Glomerular endothelial cell (primary cell): ENCODE data around the gene GFRA1. TPM values are rescaled to one million over a fixed set of nuclear protein-coding genes. Genes with fewer than 3 reads are reported as not detected.
A peak's percentile ranks its signal among the peaks of the same experiment; 100 is the strongest.

ENCODE experiments used
- DNase-seq: peaks from one replicate; pipeline ENCODE4 v3.0.0-alpha.2; 2011; ENCODE audit warnings: low read depth, low spot score; ENCODE audit errors: extremely low read depth
- total RNA-seq: library from RNA; depleted of rRNA; stranded (reverse); fragments of >200 nt; gene quantifications from 2 replicates; pipeline ENCODE4 v1.2.3, GENCODE V29; 2015

GFRA1 gene
- total RNA-seq, result 0.99 and 5.6 TPM in 2 replicates

DNA sequence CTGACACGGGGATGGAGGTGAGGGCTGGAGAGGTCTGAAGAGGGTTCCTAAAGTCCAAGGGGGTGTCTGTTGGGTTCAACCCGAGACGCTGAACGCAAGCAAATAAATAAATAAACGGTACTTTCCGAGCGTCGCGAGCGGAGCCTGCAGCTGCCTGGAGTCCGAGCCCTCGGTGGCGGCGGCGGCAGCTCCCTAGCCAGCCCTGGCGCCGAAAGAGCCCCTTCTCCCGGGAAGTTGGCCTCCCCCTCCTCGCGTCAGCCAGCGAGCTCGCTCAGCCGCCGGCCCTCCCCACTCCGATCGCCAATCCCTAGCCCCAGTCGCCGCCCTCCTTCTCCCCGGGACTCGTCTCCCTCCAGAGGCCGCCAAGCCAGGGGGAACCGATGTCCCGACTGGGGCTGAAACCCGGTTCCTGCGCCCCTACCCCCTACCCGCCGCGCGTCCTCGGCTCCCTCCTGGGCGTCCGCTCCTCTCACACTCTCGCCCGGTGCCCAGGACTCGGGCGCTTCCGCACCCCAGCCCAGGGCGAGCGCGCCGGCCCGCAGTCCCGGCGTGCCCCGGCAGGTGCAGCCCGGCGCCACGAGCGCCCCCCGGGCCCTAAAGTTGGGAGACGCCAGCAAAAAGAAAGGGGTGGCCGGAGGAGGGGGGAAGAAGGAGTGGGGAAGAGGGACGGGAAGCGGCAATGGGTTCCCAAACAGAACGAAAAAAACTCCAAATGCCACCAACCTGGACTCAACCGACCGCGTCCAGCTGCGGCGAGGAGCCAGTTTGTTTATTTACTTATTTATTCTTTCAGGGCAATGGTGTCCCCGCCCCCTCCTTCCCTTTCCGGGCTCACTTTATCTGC, at the start of gene GFRA1:
GFRA1 (minus strand) TSS at position 767 of the 844 bp plus-strand sequence. CDS start 1,177 bp downstream, outside the sequence.
- no peak for DNase-seq

DNA sequence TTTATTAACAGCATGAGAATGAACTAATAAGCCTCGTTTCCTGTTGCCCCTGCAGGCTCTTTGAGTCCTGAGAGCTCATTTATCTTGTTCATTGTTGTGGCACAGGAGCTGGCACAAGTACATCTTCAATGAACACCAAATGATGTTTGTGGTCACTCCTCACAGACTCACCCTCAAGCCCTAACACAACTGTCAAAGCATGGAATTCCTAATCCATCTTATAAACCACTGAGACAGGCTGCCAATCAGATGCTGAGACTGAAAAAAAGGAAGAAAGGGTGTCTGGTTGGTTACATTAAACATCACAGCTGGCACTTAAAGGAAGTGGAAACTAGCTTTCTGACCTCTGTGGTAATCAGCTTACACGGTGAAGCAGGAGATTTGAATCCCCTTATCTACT, 43.5 kb upstream of the GFRA1 start:
- DNase-seq, result no peak

GRCh38 chr10:116312548-116312947, 39.5 kb upstream of the GFRA1 start:
- DNase-seq, result no peak

DNA sequence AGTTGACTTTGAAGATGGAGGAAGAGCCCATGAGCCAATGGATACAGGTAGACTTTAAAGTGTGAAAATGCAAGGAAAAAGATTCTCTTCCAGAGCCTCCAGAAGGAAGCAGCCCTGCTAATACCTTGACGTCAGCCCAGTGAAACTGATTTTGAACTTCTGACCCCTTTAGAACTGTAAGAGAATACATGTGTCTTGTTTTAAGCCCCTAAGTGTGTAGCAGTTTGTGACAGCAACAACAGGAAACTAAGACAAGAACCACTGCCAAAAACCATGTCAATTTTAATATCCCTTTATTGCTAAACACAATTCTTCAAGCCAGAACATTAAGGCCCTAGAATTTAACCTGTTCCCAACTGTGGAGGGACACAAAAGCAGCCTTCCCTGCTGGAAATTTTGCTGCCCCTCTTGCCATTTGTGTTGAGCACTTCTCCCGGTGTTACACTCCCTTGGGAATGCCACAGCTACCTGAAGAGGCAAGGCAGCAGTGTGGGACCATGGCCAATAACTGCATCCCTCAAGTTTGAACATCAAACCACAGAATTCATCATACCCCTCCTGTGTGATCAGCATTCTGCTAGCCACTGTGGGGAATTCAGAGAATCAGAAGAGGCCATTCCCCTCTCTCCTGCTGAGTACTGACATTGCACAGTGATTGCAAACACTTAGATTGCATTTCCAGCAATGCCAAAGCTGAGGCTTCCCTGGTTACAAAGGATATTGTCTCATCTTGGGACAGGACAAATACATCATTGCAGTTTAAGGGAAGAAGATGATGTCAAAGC, 38.9 kb upstream of the GFRA1 start:
- no peak for DNase-seq

DNA sequence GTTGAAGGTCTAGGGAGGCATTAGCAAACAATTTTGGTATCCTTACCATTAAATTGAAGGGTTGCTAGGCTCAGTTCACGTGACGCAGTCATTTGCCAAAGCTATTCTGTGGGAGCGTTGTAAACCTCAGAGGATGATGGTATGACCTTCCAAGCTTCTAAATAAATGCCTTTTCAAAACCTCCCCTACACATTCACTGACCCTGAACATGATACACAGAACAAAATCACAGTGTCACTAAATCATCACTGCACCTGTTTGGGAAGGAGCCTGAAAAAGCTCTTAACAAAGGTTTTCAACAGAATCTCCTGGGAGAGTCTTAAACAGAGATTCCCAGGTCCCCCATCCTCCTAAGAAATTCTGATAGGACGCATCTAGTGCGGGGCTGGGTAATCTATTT, 38.0 kb upstream of the GFRA1 start:
- DNase-seq, result no peak

DNA sequence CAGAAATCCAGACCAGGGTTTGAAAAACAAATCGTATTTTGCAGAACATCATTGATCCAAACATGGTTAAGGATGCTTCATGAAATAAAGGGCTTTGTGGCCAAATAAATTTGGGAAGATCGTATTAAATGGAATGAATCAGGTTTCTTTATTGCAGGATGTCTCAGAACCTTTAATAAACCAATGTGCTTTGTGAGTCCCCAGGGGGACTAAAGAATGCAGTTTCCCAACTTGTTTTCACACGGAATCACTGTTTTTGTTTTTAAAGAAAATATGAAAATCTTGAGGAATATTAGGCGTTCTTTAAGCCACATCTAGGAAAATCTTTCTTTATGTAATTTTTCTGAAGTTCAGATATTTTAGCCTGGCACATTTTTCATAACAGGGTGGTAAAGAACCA, 34.4 kb upstream of the GFRA1 start:
- DNase-seq, result no peak

- no peak for DNase-seq
These were observed 33.8 kb upstream of the GFRA1 start for GRCh38 chr10:116306847-116307246.

GRCh38 chr10:116304923-116305322, 31.9 kb upstream of the GFRA1 start:
- no peak for DNase-seq

DNA sequence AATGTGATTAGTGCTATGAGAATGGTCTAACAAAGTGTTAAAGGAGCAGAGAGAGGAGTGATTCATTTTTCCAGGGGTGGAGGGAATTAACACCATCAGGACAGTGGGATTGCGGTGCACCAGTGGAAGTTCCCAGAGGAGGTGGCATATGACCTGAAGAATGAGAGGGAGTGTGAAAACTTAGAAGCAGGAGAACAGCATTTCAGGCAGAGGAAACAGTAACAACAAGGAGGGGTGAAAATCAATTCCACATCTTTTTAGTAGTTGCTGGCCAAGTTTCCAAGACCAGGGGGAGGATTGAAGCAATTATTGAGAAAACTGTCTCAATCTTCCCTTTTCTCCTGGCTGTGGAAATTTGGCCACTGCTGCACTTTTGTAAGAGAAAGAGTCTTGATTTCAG, 27.5 kb upstream of the GFRA1 start:
- no peak for DNase-seq

DNA sequence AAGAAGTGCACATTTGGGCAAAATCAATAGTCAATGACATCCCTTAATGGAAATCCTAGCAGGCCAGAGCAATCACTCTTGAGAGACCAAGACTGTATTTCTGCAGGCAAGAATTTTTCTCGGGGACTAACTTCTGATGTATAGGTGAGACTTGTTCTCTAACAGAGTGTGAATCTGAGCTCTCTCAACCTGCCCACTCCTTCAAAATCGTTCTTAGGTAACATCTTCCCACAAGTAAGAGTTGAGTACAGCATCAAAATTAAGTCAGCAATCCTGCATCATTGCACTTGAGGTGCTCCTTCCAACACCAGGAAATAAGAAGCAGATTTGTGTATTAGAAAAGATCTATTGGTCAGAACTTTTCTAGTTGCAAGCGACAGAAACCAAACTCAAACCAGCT, 25.6 kb upstream of the GFRA1 start:
- no peak for DNase-seq

- DNase-seq, result no peak
These were observed 23.3 kb upstream of the GFRA1 start for GRCh38 chr10:116296291-116296721.

DNA sequence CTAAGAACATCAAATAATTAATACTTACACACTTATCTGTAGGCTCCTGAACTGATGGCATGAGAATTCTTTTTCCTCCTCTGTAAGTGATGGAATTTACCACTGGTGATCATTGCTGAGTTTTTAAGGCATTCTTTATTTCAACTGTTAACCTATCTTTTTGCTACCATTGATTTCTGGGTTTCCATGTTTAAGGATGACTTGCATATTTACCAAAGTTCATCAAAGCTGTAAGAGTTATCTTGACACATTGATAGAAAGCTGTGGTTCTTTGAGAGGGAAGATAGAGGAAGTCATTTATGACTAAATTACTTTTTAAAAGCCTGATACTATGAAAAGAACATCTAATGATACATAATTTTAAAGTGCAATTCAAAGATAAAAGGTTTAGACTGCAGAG, 19.5 kb upstream of the GFRA1 start:
- DNase-seq, result no peak

DNA sequence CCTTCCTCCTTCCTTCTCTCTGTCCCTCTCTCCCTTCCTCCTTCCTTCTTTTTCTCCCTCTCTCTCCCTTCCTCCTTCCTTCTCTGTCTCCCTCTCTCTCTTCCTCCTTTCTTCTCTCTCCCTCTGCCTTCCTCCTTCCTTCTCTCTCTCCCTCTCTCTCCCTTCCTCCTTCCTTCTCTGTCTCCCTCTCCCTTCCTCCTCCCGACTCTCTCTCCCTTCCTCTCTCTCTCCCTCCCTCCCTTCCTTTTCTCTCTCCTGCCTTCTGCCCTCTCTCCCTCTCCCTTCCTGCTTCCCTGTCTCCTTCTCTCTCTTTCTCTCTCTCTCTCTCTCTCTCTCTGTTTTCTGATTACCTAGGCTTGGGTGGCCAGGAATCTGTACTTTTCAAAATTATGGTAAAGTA, 16.6 kb upstream of the GFRA1 start:
- DNase-seq, result no peak

DNA sequence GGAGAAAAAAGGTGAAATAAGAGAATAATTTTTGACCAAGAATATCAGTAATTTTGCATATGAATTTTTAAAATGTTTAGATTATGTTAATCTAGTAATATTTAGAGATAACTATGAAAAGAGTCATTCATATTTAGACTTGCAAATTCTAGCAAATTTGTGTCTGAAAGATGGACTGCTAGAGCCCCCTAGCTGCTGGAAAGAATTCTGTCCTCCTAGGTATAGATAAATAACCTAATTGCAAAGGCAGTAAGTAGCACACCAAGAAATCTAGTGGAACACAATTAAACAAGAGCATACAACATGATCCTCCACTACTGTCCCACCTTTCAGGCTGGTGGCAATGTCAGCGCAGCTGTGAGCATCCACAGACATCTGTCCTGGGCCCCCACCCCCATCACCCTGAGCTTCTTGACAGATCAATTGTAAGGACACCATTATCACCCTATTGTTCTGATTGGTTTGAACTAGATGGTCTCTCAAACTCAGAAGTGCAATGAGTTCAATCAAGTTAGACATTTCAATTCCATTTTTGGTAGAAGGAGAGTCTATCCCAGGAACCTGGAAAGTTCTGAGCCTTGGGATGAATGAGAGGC, 15.0 kb upstream of the GFRA1 start:
- DNase-seq, result peak; percentile 2

- no peak for DNase-seq
These were observed 13.7 kb upstream of the GFRA1 start for GRCh38 chr10:116286626-116287200.

DNA sequence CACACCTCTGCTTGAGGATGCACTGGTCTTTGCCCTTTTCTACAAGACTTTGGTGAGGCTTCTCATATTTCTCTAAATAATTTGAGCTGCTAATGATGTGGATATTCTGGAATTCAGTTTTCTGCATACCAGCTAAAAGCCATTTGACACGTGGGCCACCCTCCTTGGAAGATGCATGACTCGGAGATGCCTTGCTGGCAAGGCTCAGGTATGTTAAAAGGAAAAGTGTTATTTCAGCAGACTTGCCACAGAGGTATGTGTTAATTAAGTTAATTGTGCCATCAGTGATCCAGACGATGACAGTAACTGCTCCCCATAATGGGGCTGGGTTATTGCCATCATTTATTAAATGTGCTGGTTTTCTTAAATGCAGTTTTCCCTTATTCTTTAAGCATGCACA, 8.8 kb upstream of the GFRA1 start:
- DNase-seq, result no peak

DNA sequence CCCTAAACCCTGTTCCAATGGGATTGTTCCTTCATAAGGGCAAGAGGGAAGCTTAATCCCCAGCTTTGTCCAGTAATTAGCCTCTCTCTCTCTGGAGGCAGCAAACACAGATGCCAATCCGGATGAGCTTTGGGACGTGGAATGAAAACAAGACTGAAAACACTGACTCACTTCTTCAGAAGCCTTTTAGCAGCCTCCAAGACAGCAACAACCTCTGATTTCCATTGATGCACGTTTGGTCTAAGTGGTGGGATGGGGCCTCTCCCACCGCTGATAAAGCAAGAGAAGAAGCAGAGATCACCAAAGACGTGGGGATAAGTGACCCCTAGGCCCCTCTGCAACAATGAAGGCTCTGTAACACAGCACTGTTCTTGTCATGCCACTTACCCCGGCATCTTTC, 5.8 kb upstream of the GFRA1 start:
- DNase-seq, result no peak

- DNase-seq, result no peak
These were observed 4.0 kb upstream of the GFRA1 start for GRCh38 chr10:116276981-116277380.

- DNase-seq, result no peak
These were observed 1.3 kb upstream of the GFRA1 start for GRCh38 chr10:116274064-116274904.
